AML-193 (cell line): Measurements from ENCODE around the gene CAMTA1.

ENCODE experiments used
- DNase-seq, 2 experiments: peaks; one replicate each; lab custom pipeline; 2025; lab: John Stamatoyannopoulos, UW

Gene CAMTA1

DNA sequence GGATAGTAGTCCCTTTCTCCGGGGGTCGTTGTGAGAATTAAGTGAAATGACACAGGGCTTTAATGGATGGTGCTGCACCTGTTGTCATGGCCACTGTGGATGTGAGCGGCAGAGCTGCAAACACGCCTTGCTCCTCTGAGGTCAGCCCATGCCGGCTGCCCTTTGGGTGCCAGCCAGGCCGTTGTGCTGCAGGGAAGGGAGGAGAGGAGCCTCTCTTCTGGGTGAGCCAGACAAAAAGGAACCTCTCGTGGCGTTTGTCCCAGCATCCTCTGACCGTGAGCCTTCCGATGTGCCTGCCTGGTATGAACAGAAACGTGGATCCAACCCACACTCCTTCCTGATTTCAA, 602.9 kb downstream of the CAMTA1 start:
- DNase-seq = no peak

DNA sequence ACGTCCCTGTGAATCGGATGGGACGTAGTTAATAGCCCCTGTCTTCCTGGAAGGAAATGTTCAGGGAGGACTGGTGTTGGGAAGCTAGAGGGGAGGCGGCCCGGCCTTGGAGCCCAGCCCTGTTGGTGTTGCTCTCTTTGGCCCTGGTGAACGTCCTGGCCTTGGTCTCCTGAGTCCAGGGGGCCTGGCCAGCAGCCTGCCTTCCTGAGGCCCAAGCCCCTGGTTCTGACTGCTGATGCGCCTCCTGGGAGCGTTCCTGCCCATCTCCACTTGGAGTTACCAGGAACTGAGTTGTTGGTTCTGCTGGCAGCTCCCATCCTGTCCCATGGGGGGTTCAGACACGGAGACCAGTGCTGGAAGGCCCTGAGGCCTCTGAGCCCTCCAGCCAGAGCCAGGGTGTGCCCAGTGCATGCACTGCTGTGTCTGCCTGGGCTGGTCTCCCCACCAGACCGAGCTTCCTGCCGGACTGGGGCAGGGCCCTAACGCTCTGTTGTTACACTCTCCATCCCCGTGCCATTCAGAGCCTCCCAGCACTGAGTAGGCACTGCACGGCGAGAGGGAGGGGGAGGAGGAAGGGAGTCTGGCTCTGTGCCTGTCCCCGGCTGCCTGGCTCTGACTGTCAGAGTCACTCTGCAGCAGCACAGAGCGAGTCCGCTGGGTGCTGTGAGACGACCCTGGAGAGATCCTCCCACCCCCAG, 603.4 kb downstream of the CAMTA1 start:
- DNase-seq = no peak

DNA sequence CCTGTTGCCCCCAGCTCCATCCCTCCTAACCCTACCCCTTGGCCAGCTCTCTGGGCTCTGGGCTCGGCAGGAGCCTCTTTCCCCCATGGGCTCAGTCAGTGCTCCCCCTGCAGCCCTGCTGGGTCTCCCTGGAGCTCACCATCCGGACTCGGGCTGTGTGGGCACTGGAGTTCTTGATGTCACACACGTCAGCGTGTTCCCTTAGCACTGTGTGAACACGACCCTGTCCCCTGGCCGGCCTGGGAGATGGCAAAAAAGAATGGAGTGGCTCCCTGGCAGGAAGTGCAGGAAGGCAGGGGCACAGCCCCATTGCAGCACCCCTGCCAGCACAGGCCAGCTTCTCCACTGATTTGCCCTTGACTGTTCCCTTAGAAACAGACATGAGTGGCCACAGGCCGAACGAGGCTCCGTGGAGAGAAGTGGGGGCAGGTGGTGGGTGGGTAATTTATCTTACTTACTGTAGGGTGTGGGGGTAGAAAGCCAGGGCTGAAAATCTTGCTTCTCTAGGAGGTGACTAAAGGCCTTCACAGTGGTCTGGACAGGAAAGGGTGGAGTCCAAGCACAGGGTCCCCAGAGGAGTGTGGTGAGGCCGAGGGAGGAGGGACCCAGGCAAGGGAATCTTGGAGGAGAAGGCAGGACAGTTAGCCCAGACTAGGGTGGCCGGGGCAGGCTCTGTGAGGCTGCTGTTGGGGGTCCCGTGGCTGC, 604.1 kb downstream of the CAMTA1 start:
- no peak for DNase-seq

DNA sequence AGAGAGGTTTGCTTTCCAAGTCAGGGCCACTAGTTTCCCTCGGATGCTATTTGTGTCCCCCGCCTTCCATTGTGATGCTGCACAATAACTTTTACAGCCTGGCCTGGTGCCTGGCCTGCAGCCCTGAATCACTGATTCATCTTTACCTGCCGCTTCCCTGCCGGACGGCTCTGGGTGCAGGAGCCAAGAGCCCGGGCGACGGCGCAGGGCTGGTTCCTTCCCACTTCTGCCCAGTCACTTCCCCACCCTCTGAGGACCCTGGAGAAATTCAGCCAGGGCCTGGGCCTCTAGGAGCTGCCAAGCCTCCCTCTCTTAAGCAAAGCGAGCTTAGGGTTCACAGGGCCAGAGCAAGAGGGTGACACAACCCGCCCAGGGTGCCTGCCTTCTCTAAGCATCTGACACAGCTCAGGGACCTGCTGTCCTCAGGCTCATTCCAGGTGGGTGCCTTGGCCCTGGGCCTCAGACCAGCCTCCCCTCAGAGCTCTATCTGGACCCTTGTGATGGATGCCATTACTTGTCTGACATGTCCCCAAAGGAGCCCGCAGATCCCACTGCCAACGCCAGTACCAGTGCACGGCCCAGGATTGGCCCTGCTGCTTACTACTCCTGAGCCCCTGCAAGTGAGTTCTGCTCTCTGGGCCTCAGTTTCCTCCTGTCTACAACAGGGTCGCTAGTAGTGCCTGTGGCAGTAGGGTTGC, 604.8 kb downstream of the CAMTA1 start:
- DNase-seq = no peak

DNA sequence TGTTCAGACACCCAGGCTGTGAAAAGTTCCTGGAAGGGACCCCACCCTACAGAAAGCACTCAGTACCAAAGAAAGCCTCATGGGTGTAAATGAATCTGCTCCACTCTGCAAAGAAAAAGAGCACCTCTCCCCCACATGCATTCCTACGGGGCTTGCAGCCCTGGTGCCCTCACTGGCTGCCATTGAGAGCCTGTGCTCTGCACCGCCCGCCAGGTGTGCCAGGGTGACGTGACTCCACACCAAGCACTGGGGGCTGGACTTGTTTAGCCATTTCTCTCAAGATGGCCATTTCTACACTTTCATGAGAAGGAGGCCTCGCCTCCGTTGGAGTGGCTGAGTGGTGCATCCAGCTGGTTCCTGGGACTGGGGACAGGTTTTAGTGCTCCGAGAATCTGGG, 605.3 kb downstream of the CAMTA1 start:
- DNase-seq = no peak

DNA sequence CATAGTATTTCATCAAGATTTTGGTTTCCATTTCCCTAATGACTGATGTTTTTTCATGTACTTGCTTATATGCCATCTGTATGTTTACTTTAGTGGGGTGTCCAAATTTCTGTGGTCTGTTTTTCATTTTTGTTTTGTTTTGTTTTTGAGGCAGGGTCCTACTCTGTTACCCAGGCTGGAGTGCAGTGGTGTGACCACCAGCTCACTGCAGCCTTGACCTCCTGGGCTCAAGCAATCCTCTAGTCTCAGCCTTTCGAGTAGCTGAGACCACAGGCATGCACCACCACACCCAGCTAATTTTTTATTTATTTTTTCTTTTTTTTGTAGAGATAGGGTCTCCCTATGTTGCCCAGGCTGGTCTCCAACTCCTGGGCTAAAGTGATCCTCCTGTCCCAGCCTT, 607.9 kb downstream of the CAMTA1 start:
- no peak for DNase-seq

DNA sequence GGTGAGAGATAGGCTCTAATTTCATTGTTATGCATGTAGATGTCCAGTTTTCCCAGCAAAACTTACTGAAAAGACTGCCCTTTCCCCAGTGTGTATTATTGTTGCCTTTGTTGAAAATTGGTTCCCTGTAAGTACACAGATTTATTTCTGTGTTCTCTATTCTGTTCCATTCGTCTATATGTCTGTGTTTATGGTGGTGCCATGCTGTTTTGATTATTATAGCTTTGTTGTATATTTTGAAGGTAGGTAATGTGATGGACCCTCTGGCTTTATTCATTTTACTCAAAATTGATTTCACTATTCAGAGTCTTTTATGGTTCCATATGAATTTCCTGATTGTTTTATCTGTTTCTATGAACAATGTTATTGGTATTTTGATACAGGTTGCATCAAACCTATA, 610.0 kb downstream of the CAMTA1 start:
- DNase-seq = no peak

DNA sequence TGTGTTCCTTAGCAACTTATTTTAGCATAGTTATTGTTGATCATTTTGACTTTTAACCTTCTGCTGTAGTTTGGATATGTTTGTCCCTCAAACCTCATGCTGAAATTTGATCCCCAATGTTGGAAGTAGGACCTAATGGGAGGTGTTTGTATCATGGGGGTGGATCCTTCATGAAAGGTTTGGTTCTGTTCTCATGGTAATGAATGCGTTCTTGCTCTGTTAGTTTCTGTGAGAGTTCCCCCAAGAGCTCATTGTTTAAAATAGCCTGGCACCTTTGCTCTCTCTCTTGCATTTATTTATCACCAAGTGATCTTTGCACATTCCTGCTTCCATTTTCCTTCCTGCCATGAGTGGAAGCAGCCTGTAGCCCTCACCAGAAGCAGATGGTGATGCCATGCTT, 613.7 kb downstream of the CAMTA1 start:
- DNase-seq = no peak

DNA sequence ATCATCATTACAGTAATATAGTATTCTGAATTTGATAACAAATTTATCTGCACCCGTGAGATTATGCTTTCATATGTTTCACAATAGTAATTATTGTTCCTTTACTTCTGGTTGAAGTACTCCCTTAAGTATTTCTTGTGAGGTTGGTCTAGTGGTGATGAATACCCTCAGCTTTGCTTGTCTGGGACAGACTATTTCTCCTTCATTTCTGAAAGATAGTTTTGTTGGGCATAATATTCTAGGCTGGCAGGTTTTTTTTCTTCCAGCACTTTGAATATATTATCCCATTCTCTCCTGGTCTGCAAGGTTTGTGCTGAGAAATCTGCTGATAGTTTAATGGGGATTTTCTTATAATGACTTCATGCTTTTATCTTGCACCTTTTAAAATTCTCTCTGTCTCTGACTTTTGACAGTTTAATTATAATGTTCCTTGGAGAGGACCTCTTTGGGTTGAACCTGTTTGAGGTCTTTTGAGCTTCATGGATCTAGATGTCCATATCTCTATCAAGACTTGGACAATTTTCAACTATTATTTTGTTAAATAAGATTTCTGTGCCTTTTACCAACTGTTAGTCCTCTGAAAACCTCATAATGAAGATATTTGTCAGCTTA, 614.4 kb downstream of the CAMTA1 start:
- DNase-seq = no peak

DNA sequence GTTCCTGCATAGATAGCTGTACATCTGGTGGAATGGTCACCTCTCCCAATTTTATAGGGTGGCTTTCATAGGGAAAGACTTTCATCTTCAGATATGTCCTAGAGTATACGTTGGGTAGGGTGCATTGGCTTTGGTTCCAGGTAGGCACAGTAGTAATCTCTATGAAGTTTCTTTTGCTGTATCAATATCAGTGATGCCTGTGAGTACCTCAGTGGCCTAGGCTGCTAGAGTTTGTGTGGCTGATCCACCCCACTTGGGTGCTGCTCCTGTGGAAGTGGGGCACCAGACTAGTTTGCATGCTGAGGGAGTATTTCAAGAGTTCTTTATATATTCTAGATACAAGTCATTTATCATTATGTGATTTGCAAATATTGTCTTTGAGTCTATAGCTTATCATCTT, 615.3 kb downstream of the CAMTA1 start:
- no peak for DNase-seq

DNA sequence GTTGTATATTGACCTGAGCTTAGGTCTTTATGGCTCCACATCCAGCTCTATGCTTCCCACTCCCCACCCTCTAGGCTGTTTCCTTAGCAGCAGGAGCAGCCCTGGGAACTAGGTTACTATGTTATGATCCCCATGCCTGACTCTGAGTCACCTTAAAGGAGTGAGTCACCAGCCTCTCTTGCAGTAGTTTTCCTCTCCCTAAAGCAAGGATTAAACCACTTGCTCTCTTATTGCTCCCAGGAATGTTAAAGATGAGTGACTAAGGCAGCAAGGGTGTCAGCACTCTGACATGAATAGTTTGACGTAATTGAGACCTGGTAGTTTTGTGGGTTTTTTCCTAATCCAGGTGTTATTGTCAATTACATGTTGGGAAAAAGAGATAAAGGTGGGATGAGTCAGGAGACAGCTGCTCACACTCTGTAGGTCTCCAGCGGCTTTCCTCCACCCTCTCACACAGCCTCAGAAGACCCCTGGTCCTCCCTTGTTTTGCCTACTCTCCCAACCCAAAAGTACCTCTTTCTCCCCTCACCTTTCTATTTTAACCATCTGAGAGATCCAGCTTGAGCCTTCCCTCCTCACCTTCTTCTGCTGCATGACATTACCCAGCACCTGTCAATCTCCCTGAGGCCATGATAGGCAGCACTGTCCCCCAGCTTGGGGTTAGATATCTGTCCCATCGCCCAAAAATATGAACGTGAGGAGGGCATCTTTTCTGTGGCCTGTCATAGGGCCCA, 616.7 kb downstream of the CAMTA1 start:
- no peak for DNase-seq

DNA sequence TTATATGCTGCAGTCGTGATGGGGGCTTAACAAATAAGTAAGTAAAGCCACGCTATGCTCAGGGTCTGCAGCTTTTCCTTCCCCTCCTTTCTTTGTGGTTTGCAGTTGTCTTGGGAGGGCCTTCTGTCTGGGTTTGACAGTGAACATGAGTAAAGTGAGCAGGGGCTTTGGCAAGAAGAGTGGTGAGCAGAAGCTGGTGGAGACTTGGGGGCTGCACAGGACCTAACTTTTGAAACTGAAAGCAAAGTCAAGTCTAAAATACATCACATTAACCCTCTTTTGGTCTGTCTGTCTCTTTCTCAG, 617.2 kb downstream of the CAMTA1 start:
- no peak for DNase-seq

DNA sequence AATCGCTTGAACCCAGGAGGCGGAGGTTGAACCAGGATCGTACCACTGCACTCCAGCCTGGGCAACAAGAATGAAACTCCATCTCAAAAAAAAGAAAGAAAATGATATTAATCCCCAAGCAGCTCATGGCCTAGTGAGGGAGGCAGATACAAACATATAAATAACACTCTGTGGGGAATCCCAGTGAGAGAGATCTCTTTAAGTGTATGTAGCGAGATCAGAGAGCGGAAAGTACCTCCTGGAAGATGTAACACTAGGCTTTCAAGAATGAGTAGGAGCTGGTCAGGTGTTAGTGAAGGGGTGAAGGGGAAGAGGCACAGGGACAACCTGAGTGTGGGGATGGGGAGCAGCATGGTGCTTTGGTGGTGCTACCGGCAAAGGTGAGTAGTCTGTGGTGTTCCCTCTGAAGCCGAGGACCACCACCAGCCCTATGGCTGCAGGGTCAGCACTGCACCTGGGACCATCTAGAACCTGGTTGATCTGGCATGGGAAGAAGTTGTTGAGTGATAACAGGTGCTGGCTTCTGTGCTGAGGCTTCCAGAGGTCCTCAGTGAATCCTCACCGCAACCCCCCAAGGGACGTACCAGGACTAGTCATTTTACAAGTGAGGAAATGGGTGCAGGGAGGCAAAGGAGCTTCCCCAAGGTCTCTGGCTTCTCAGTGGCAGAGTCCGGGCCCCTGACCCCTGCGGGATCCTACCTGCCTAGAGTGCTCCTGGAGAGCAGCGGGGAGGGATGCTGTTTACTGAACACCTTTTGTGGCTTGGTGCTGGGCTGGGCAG, 618.2 kb downstream of the CAMTA1 start:
- no peak for DNase-seq

DNA sequence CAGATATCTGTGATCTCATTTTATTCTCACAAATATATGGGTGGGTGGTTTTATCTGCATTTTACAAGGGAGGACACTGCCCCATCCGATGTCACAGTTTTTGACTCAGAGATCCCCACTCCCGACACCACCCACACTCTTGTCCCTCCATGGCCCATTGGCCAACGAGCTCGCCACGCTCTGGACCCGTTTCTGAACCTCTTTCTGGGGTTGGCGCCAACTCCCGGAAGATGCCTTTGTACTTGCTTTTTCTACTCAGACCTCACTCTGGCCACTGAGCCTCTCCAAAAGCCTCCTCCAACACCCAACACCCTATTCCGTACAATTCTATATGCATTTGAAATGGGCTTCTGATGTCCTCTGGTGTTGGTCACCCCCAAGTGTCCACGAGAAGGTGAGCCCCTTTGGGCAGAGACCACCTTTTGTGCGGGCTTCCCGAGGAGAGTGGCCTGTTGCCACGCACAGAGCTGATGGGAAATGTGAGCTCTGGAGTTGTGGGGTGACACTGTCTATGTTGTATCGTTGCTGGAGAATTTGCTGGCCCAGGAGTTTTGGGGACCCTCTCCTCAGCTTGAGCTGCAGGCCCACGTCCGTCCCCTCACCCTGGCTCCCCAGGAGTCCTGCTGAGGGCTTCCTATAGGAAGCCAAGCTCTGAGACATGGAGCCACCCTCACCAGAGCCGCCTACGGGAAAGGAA, 618.9 kb downstream of the CAMTA1 start:
- no peak for DNase-seq

DNA sequence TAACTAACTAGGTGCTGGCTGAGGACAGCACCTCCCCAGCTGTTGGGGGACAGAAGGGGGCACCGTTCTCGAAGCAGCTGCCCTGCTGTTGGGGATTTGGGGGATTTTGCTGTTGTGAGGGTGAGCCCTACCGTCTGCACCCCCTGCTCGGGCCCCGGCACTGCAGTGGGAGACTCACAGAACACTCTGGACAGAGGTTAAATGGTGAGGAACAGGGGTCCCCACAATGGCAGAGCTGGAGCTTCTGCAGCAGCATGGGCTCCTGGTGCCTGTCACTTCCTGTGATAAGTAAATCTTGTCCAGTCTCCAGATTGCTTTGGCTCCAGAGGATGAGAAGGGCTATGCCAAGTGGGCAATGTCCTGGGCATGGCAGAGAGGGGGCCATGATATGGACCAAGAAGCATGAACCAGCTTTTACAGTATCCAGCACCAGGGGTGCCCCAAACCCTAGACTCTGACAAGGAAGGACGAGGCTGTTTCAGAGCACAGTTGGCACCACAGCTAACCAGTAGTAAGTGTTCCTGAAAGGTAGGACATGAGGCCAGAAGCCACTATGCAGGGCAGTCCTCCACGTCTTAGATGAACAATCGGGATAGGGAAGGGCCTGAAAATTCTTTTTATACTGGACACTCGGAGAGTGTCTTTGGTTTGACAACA, 620.7 kb downstream of the CAMTA1 start:
- DNase-seq = no peak

DNA sequence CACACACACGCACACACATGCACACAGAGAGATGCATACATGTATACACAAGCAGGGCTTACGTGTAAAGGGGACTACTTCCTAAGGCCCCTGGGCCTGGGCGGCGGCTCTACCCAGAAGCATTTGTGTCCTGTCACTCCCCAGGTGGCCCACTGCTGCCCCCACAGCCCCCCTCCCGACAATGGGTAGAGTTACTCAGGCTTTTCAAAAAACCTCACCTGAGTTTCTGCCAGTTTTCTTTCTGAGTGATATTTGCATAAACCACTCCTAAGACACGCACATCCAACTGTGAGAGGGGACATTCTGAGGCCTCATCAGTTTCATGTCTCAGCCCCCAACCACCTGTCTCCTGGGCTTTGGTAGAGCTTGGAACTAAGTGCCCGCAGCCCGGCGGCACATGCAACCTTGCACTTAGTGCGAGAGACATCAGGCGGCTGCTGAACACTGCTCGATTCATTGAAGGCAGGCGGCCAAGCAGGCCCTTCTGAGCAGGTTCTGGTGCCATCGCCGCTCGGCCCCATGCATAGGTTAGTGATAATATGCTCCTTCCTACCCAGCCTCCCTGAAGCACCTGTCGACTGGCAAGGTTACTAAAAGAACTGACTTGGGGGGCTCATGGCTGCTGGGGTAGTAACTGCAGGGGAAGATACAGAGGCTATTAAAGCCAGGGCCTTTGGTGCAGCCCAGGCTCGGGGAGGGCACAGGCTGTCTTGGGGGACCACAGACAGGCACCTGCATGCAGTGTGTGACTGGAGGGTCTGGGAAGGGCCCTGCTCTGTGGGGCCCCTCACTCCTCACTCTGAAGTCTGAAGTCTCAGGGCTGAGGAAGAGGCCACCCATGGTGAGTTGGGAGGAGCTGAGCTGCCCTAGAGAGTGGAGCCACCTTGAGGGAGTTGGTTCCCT, 621.6 kb downstream of the CAMTA1 start:
- DNase-seq = no peak

DNA sequence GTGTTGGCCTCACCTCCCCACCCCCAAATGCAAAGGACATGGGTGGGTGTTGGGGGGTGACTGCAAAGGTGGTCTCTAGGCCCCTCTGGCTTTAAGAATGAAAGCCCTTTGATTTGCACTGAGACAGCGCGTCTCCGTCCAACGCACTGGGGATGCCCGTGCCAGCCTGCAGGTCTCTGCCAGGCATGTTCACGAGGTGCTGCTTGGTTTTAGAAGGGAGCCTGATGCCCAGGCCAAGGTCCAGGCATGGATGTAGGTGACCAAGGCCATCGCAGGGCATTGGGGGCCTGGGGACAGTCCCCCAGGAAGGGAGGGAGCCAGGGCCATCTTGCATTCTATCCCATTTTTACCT, 622.3 kb downstream of the CAMTA1 start:
- DNase-seq = no peak

DNA sequence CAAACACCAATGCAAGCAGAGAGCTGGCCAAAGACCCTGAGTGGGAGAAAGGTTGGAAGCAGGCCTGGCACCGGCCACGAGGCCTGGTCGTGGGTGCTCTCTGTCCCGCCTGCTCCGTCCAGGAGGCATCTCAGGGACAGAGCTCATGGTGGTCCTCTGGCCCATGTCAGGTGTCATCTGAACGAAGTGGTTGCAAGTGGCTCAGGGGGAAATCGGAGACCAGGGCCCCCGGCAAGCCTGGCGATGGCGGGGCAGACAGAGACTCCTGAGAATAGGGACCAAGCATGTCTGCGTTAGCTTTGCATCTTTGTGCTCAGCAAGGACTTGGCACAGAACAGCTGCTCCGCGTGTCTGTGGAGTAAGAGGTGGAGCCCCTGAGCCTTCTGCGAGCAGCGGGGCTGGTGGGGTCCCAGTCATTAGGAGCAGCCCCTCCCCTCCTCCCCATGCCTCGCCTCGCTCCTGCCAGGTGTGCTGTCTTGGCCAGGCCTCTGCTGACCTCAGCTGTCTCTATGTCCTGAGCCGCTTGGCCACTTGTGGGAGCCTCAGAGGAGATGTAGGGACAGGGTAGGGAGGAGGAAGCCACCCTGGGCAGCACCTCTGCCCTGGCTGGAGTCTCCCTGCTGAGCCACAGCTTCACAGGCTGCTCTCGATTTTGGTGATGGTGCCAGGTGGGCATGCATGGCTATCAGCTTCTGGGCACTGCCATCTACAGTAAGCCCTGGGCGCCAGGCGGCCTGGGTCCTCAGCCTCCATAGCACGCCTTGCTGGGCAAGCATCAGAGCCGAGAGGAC, 622.9 kb downstream of the CAMTA1 start:
- DNase-seq = no peak

DNA sequence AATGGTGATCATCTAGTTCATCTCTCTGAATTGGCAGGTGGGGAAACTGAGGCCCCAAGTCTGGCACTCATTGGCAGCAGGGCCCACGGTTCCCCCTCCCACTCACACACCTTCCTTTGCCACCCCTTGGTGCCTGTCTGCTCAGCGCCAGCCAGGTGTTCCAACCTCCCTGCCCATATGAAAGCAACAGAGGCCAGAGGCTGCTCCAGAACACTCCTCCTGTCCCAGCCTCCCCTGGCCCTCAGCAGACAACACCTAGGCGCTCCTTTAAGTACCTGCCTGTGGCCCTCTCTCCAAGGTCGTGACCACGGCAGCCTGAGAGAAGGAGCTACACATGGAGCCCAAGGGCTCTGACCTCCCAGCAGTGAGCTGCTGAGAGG, 623.5 kb downstream of the CAMTA1 start:
- DNase-seq = no peak
